HG02970 (cell line): ENCODE results near the gene IGFBP4.

Experiments
- ATAC-seq: cut with Tn5 transposase; IDR thresholded peaks from one replicate; pipeline ENCODE4 v1.9.1; 2021; ENCODE audit warnings: mild to moderate bottlenecking, moderate library complexity, moderate number of reproducible peaks; ENCODE audit not compliant: unreplicated experiment, low FRiP score

IGFBP4 gene

GRCh38 chr17:40469805-40470675, 26.8 kb downstream of the IGFBP4 start:
- ATAC-seq, result no peak

GRCh38 chr17:40470932-40471828, 27.9 kb downstream of the IGFBP4 start:
- no peak for ATAC-seq

DNA sequence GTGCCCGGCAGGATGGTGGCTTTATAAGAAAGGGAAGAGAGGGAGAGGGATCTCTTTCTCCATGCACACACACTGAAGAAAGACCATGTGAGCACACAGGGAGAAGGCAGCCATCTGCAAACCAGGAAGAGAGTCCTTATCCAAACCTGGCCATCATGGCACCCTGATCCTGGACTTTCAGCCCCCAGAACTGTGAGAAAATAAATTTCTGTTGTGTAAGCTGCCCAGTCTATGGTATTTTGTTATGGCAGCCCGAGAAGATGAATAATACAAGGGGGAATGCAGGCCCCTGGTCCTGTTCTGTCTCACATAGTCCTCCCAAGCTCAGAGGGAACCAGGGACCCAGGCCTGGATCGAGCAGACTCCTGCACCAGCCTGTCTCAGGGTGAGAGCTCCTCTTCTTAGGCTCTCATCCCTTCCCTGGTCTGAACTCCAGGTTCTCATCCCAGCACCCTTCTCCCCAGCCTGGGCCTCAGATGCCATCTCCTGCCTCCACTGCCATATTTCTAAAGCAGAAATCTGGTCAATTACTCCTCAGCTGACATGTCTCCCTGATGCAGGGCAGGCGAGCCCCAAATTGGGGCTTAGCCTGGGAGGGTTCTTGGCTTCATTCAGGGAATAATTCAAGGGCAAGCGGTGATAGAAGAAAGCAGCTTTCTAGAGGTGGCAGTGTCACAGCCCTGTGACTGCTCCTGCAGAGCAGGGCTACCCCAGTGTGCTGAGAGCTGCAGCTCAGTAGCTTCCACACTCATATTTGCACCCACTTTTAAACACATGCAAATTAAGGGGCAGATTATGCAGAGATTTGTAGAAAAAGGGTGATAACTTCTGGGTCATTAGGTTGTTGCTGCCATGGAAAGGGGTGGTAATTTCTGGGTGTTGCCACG, 28.8 kb downstream of the IGFBP4 start:
- ATAC-seq, result no peak

- ATAC-seq, result no peak
Observed at GRCh38 chr17:40472733-40473452, 29.6 kb downstream of the IGFBP4 start.

DNA sequence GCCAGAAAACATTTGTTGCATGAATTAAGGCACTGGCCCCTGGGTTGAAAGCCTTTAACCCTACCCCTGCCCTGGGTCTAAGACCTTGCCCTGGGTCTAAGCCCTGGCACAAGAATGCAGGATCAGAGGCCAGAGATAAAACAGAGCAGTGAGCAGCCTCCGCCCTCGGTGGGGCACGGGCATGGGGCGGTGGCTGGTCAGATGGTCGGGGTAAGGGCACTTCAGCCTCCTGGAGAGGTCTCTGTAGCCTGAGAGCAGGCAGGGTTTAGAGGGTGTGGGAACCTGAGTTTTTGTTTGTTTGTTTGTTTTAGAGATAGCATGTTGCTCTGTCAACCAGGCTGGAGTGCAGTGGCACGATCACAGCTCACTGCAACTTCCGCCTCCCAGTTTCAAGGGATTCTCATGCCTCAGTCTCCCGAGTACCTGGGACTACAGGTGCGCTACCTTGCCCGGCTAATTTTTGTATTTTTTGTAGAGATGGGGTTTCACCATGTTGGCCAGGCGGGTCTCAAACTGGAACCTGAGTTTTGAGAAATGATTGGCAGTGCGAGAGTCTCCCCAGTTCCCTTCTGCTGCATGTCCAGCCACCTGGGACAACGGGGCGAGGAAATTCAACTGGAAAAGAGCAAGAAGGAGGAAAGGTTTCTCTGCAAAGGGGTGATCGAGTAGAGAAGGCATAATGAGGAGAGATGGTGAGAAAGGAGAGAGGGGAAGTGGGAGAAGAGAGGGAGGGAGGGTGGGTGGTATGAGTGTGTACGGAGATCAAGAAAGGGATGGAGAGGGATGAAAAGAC, 30.5 kb downstream of the IGFBP4 start:
- ATAC-seq, result no peak

GRCh38 chr17:40474419-40475002, 31.3 kb downstream of the IGFBP4 start:
- no peak for ATAC-seq

DNA sequence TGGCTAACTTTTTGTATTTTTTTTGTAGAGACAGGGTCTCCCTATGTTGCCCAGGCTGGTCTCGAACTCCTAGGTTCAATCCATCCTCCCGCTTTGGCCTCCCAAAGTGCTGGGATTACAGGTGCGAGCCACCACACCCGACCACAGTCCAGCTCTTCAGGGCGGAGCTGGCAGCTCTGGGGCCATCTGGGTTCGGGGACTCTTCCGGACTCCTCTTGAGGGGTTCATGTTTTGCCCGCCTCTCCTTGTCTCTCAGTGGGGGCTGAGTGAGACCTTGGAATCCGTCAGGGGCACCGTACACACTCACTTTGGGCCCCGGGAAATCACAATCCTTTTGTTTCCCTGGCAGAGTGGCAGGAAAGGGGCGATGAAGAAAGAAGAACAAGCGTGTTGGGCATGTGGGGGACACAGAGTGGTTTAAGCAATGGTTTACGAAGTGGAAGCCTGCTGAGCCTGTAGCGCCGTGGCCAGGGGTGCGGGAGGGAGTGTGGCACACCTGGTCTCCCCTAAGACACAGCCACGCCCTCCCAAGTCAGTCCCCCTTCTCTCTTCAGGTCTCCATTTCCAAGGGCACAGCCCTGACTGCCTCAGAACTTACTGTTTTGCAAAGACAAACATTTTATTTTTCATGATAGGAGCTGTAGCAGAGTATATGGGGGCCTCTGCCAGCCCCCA, 32.1 kb downstream of the IGFBP4 start:
- no peak for ATAC-seq

DNA sequence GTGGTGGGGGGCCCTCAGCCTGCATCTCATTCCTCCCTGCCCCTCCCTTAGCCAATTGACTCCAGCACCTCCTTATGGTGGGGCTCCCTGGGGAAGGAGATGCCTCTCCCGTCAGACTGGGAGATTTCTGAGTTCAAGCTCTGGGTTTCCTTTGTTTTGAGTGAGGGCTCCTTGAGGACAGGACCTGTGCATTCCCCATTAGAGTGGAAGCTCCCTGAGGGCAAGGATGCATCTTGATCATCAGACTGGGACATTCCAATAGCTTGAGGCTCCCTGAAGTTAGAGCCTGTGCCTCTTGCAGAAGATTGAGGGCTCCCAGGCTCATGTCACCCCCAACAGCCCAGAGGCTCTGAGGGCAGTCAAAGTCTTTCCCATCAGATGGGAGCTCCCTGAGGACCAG, 34.5 kb downstream of the IGFBP4 start:
- ATAC-seq, result no peak

- ATAC-seq, result no peak
Observed at GRCh38 chr17:40478486-40478885, 35.2 kb downstream of the IGFBP4 start.

- no peak for ATAC-seq
Observed at GRCh38 chr17:40479754-40480480, 36.7 kb downstream of the IGFBP4 start.

DNA sequence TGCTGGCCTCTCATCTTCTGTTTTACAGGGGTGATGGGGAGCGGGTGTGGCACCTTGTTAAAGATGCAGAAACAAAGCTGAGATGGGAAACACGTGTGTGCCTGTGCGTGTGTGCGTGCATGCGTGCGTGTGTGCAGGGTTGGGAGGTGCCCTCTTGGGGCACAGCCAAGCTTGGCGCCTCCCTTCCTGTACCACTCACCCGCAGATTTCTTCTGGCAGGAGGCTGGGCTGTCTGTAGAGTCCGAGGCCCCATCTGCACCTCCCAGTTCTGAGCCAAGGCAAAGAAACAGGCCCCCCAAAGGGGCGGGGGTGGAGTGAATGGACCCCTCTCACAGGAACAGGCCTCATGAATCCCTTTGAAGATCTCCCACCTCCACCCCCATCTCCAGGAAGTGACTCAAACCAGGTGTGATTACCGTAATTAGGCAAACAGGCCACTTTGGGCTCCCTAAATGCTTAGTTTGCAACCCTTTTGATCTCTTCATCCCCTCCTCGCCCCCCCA, 37.3 kb downstream of the IGFBP4 start:
- no peak for ATAC-seq

- no peak for ATAC-seq
Observed at GRCh38 chr17:40481106-40481505, 37.9 kb downstream of the IGFBP4 start.

- ATAC-seq, result no peak
Observed at GRCh38 chr17:40482722-40483121, 39.5 kb downstream of the IGFBP4 start.

GRCh38 chr17:40483679-40484078, 40.4 kb downstream of the IGFBP4 start:
- ATAC-seq, result no peak

DNA sequence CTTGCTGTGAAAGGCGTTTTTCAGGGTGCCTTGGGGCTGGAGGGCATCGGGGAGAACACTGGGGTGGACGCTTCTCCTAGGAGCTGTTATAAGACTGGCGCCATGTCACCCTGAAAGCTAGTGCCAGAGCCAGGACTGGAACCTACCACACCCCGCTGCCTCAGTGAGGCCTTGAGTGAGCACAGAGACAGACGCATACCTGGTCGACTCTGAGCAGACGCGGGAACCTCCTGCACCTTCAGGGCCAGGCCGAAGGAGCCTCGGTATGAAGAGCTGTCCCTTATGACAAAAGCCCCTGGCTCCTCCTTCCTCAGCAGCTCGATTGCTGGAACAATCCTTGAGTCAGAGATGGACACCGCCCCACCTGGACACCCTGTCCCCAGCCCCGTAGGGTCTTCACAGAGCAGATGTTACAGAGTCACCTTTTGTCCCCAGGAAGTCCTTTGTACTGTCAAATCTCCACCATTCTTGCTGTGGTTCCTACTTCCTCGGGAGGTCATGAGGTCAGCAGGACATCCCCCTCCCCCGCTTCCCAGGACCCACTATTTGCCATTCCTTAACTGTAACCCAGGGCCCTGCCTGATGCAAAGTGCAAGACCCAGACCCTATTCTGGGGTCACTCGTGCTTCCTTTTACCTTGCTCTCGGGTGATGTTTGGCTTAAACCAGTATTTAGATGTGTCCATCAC, 41.2 kb downstream of the IGFBP4 start:
- no peak for ATAC-seq

GRCh38 chr17:40484973-40485530, 41.8 kb downstream of the IGFBP4 start:
- no peak for ATAC-seq
